A375 (cell line): ENCODE measurements around the gene OR10R2. TPM values are rescaled to one million over a fixed set of nuclear protein-coding genes. Genes with fewer than 3 reads are reported as not detected.

Experiments
- total RNA-seq: library from RNA; depleted of rRNA; stranded (reverse); fragments of >200 nt; shearing (Covaris generic); gene quantifications from 2 replicates; pipeline ENCODE4 v1.2.3, GENCODE V29; 2014; rRNA removed

Gene OR10R2
- total RNA-seq: not detected in 2 replicates

GRCh38 chr1:158471920-158472319, at the start of gene OR10R2:
Gene OR10R2 (plus strand): TSS chr1:158472220. CDS start chr1:158472326, 106 bp downstream.

GRCh38 chr1:158426137-158426536, 45.9 kb upstream of the OR10R2 start, which contains the start of gene OR10K2:
Gene OR10K2 (minus strand): TSS chr1:158426237. CDS start chr1:158420866, 5,371 bp downstream.

GRCh38 chr1:158461534-158461933, 10.5 kb upstream of the OR10R2 start, which contains the start of gene OR10K1:
Gene OR10K1 (plus strand): TSS chr1:158461834. CDS start chr1:158465562, 3,728 bp downstream.

Other genes starting within 250 kb of the OR10R2 start
- not detected in 2 replicates for gene CD1A, start 217.8 kb upstream of the OR10R2 start, total RNA-seq
- not detected in 2 replicates for gene CD1C, start 182.3 kb upstream of the OR10R2 start, total RNA-seq
- not detected in 2 replicates for gene CD1B, start 140.7 kb upstream of the OR10R2 start, total RNA-seq
- gene CD1E, start 118.3 kb upstream of the OR10R2 start, total RNA-seq: not detected in 2 replicates
- not detected in 2 replicates for gene OR10T2, start 72.8 kb upstream of the OR10R2 start, total RNA-seq
- gene OR10K2, start 46.0 kb upstream of the OR10R2 start, total RNA-seq: not detected in 2 replicates
- not detected in 2 replicates for gene OR10K1, start 10.4 kb upstream of the OR10R2 start, total RNA-seq
- not detected in 2 replicates for gene OR6Y1, start 82.2 kb downstream of the OR10R2 start, total RNA-seq
- not detected in 2 replicates for gene OR6P1, start 98.4 kb downstream of the OR10R2 start, total RNA-seq
- not detected in 2 replicates for gene OR10X1, start 107.7 kb downstream of the OR10R2 start, total RNA-seq
- not detected in 2 replicates for gene OR10Z1, start 133.0 kb downstream of the OR10R2 start, total RNA-seq
- gene SPTA1, start 214.5 kb downstream of the OR10R2 start, total RNA-seq: not detected in 2 replicates
- not detected in 2 replicates for gene OR6K2, start 228.4 kb downstream of the OR10R2 start, total RNA-seq
- gene OR6K3, start 248.5 kb downstream of the OR10R2 start, total RNA-seq: not detected in 2 replicates